Measurements from ENCODE around the gene TFAP2A.

DNA sequence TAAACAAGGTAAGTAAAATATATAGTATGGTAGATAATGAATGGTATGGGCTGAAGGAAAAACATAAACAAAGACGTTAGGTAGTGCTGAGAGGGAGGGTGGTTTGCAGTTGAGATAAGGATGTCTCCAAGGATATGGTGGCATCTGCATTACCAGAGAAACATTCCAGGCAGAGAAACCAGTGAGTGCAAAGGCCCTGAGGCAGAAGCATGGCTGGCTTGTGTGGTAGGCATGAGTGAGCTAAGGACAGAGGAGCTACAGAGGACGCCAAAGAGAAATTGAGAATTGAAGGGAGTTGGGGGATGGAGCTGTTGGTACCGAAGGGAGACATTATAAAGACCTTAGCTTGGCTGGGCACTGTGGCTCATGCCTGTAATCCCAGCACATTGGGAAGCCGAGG lies 18.4 kb upstream of the TFAP2A start:
- TF ChIP-seq, protein P1, sequence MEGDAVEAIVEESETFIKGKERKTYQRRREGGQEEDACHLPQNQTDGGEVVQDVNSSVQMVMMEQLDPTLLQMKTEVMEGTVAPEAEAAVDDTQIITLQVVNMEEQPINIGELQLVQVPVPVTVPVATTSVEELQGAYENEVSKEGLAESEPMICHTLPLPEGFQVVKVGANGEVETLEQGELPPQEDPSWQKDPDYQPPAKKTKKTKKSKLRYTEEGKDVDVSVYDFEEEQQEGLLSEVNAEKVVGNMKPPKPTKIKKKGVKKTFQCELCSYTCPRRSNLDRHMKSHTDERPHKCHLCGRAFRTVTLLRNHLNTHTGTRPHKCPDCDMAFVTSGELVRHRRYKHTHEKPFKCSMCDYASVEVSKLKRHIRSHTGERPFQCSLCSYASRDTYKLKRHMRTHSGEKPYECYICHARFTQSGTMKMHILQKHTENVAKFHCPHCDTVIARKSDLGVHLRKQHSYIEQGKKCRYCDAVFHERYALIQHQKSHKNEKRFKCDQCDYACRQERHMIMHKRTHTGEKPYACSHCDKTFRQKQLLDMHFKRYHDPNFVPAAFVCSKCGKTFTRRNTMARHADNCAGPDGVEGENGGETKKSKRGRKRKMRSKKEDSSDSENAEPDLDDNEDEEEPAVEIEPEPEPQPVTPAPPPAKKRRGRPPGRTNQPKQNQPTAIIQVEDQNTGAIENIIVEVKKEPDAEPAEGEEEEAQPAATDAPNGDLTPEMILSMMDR (IDR thresholded peaks at IDR 0.05), result no peak
- TF ChIP-seq EZH2 (IDR thresholded peaks at IDR 0.05) (no peak), EZH2phosphoT487 (IDR thresholded peaks at IDR 0.05) (no peak)

Measured in neural progenitor cell (in vitro differentiated cells).